Sigmoid colon (tissue), 7 donors: Measurements from ENCODE around the gene EGFLAM. TPM values are rescaled to one million over a fixed set of nuclear protein-coding genes. Genes with fewer than 3 reads are reported as not detected.
A peak's percentile ranks its signal among the peaks of the same experiment; 100 is the strongest.
"Not testable (repeated sequence)": the region's sequence is repeated elsewhere in the genome, so short reads cannot be mapped to it uniquely, and the experiment has no call there.

Experiments used
- DNase-seq: peaks from one replicate; pipeline ENCODE4 v3.0.0-alpha.2; 2019
- H3K27ac ChIP-seq, 4 donors: fragments of 200-600 bp; sonication (generic); one replicate each; pipeline ENCODE4 v1.5.1; 2016 to 2019; ENCODE audit warnings: mild to moderate bottlenecking in 1 of 4
- H3K27me3 ChIP-seq, 3 donors: fragments of 200-600 bp; sonication (generic); one replicate each; pipeline ENCODE4 v1.5.1; 2019; ENCODE audit warnings: mild to moderate bottlenecking in 1 of 3
- H3K36me3 ChIP-seq, 4 donors: fragments of 200-600 bp; sonication (generic); one replicate each; pipeline ENCODE4 v1.5.1; 2016 to 2019
- H3K4me1 ChIP-seq, 4 donors: fragments of 200-600 bp; sonication (generic); one replicate each; pipeline ENCODE4 v1.5.1; 2017 to 2019
- H3K4me3 ChIP-seq, 4 donors: fragments of 200-600 bp; sonication (generic); one replicate each; pipeline ENCODE4 v1.5.1; 2017 to 2019; ENCODE audit warnings: mild to moderate bottlenecking in 2 of 4, moderate library complexity in 1 of 4
- H3K9me3 ChIP-seq, 4 donors: fragments of 200-600 bp in 3 of 4; sonication (generic) in 3 of 4; one replicate each; pipeline versions ENCODE4 v1.5.1 to v1.6.1; 2013 to 2019
- CTCF ChIP-seq, 4 experiments: fragments of 450-650 bp in 3 of 4; fragments of 200-600 bp in 1 of 4; IDR thresholded peaks; one replicate each; pipeline ENCODE4 v1.5.1; 2016 to 2019; ENCODE audit warnings: antibody characterized with exemption in 4 of 4, mild to moderate bottlenecking in 3 of 4, moderate library complexity in 2 of 4
- EP300 ChIP-seq, 4 donors: sonication (generic); formaldehyde crosslinking; IDR thresholded peaks; one replicate each; pipeline ENCODE4 v1.6.1; 2017; ENCODE audit warnings: antibody characterized with exemption in 4 of 4
- POLR2A ChIP-seq, 2 donors: fragments of 450-650 bp; IDR thresholded peaks; one replicate each; pipeline ENCODE4 v1.6.1; 2016; ENCODE audit warnings: antibody characterized with exemption in 2 of 2, mild to moderate bottlenecking in 2 of 2, moderate library complexity in 2 of 2
- POLR2AphosphoS5 ChIP-seq, 4 donors: sonication (generic); formaldehyde crosslinking; IDR thresholded peaks; one replicate each; pipeline ENCODE4 v1.6.1; 2017; ENCODE audit warnings: antibody characterized with exemption in 4 of 4
- WGBS, 2 donors: extraction: QIAGEN DNeasy Blood & Tissue Kit; methylation state at CpG; one replicate each; pipeline ENCODE4 v1.1.7; 2013; 5-methylcytosine and 5-hydroxymethylcytosine counted together
- intact Hi-C: fragments of 100-400 bp; cut with DNase I; formaldehyde crosslinking; loops from one replicate; pipeline ENCODE4 v1.15.1; 2023
- polyA plus RNA-seq, 3 donors: library from polyadenylated mRNA; stranded (reverse); fragments of 200-250 nt; gene quantifications; one replicate each; pipeline ENCODE4 v1.2.3, GENCODE V29; 2013
- total RNA-seq, 4 donors: library from RNA; depleted of rRNA; stranded (reverse); fragments of >200 nt; gene quantifications; one replicate each; pipeline ENCODE4 v1.1.0, GENCODE V29; 2016
- donor health status: healthy with polysubstance abuse.
- donor health status: Bipolar disorder and iron deficiency.
- donor health status: healthy.

The EGFLAM gene
- total and polyA plus RNA-seq, 7 donors: 0.46 to 5.7 (median 2.5) TPM

DNA sequence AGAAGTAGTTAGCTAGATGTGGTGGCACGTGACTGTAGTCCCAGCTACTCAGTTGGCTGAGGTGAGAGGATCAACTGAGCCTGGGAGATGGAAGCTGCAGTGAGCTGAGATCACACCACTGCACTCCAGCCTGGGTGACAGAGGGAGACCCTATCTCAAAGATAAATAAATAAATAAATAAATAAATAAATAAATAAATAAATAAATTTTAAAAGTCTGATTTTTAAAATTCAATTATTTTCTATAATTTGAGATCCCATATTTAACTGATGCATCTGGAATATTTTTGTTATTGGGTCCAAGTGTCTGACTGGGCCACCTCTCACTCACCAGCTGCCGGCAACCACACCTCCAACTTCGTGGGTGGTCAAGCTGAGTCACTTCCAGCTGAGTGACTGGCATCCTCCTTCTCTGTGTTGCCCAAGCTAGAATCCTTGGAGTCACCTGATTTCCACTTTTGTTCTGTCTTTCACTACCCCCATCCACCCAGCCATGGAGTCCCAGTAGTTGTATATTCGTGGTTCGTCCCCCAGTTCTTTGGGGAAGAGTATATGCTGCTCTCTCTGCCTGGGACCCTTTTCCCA is 70.9 kb downstream of the EGFLAM start:
- H3K9me3 ChIP-seq: no peaks in the 10 kb centered on the region
- H3K27ac ChIP-seq: no peak overlapping the region
- no peaks in the 10 kb centered on the region for H3K27me3 ChIP-seq
- H3K4me1 ChIP-seq: no peaks in the 10 kb centered on the region
- no peak overlapping the region for H3K4me3 ChIP-seq
- TF ChIP-seq CTCF (IDR thresholded peaks at IDR 0.05): no peak
- no peak for TF ChIP-seq POLR2AphosphoS5 (IDR thresholded peaks at IDR 0.05)
- no peak for TF ChIP-seq POLR2A (IDR thresholded peaks at IDR 0.05)
- TF ChIP-seq EP300 (IDR thresholded peaks at IDR 0.05): no peak
- intact Hi-C loops: no loop called here
- H3K36me3 ChIP-seq: no peaks in the 10 kb centered on the region
- DNase-seq: no peak
- 83% methylated on average over 5 of the region's 5 CpGs for WGBS, 2 donors

- H3K27ac ChIP-seq: no peak overlapping the region
- TF ChIP-seq CTCF (IDR thresholded peaks at IDR 0.05) (no peak), EP300 (IDR thresholded peaks at IDR 0.05) (no peak), POLR2AphosphoS5 (IDR thresholded peaks at IDR 0.05) (no peak), POLR2A (IDR thresholded peaks at IDR 0.05) (no peak)
- H3K36me3 ChIP-seq: no peaks in the 10 kb centered on the region
- H3K27me3 ChIP-seq: no peaks in the 10 kb centered on the region
- no peaks in the 10 kb centered on the region for H3K4me1 ChIP-seq
- H3K9me3 ChIP-seq: no peaks in the 10 kb centered on the region
- H3K4me3 ChIP-seq: no peak overlapping the region
- no peak for DNase-seq
- WGBS, 2 donors: 89 to 90% methylated on average over 4 of the region's 4 CpGs
- intact Hi-C loops: no loop called here
Measured at GRCh38 chr5:38330207-38330606, 71.8 kb downstream of the EGFLAM start.

- H3K27me3 ChIP-seq: no peaks in the 10 kb centered on the region
- 60 to 82% methylated on average over 3 of the region's 3 CpGs for WGBS, 2 donors
- DNase-seq: no peak
- H3K4me3 ChIP-seq: no peak overlapping the region
- H3K4me1 ChIP-seq: no peaks in the 10 kb centered on the region
- no peaks in the 10 kb centered on the region for H3K36me3 ChIP-seq
- H3K27ac ChIP-seq: no peak overlapping the region
- TF ChIP-seq POLR2A (IDR thresholded peaks at IDR 0.05) (no peak), CTCF (IDR thresholded peaks at IDR 0.05) (no peak), EP300 (IDR thresholded peaks at IDR 0.05) (no peak), POLR2AphosphoS5 (IDR thresholded peaks at IDR 0.05) (no peak)
- intact Hi-C loops: no loop called here
- no peaks in the 10 kb centered on the region for H3K9me3 ChIP-seq
Measured at GRCh38 chr5:38331831-38332230, 73.5 kb downstream of the EGFLAM start.

- H3K36me3 ChIP-seq, H3K27ac ChIP-seq, H3K4me1 ChIP-seq, H3K4me3 ChIP-seq, H3K27me3 ChIP-seq, H3K9me3 ChIP-seq, DNase-seq, intact Hi-C loops: not testable (repeated sequence)
- 59 to 82% methylated on average over 4 of the region's 4 CpGs for WGBS, 2 donors
Measured at GRCh38 chr5:38333181-38333580, 74.8 kb downstream of the EGFLAM start.

DNA sequence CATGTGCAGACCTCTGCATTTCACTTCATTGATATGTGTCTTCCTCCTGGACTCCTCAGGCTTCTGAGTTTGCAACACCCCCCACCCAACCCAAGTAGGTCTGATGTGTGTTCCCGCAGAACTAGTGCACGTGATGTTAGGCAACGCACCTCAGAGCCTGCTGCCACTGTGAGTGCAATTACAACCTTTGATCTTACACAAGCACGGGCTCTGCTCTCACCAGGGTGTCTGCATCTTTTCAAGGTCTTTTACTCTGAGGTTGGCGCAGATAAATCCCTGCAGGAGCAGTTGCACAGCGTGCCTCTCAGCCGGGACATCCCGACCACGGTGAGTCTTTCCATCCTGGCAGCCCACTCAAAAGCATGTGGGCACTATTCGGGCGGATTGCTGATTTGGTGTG is 80.1 kb downstream of the EGFLAM start:
- intact Hi-C loops: no loop called here
- no peaks in the 10 kb centered on the region for H3K36me3 ChIP-seq
- H3K9me3 ChIP-seq: no peaks in the 10 kb centered on the region
- no peak for DNase-seq
- peaks cover 0 to 9% (median 6%) of the 10 kb centered on the region in 4 donors for H3K4me1 ChIP-seq
- TF ChIP-seq POLR2A (IDR thresholded peaks at IDR 0.05) (no peak), POLR2AphosphoS5 (IDR thresholded peaks at IDR 0.05) (peak in 1 of 4 donors; percentile 46), EP300 (IDR thresholded peaks at IDR 0.05) (no peak), CTCF (IDR thresholded peaks at IDR 0.05) (no peak)
- no peaks in the 10 kb centered on the region for H3K27me3 ChIP-seq
- H3K27ac ChIP-seq: no peak overlapping the region
- WGBS, 2 donors: 40 to 49% methylated on average over 11 of the region's 11 CpGs
- H3K4me3 ChIP-seq: no peak overlapping the region
